ENCODE results near the gene SALL3.

- TF ChIP-seq, protein P1, sequence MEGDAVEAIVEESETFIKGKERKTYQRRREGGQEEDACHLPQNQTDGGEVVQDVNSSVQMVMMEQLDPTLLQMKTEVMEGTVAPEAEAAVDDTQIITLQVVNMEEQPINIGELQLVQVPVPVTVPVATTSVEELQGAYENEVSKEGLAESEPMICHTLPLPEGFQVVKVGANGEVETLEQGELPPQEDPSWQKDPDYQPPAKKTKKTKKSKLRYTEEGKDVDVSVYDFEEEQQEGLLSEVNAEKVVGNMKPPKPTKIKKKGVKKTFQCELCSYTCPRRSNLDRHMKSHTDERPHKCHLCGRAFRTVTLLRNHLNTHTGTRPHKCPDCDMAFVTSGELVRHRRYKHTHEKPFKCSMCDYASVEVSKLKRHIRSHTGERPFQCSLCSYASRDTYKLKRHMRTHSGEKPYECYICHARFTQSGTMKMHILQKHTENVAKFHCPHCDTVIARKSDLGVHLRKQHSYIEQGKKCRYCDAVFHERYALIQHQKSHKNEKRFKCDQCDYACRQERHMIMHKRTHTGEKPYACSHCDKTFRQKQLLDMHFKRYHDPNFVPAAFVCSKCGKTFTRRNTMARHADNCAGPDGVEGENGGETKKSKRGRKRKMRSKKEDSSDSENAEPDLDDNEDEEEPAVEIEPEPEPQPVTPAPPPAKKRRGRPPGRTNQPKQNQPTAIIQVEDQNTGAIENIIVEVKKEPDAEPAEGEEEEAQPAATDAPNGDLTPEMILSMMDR (IDR thresholded peaks at IDR 0.05; ENCODE audit: borderline replicate concordance, extremely low read depth, low read length, poor library complexity, severe bottlenecking), result no peak
- no peak for TF ChIP-seq EZH2 (IDR thresholded peaks at IDR 0.05; ENCODE audit: borderline replicate concordance, low read depth, low read length, severe bottlenecking)
Observed at GRCh38 chr18:78979056-78979729, 425 bp upstream of the SALL3 start.
